Neural progenitor cell (in vitro differentiated cells): Measurements from ENCODE around the gene CFAP54. TPM values are rescaled to one million over a fixed set of nuclear protein-coding genes. Genes with fewer than 3 reads are reported as not detected.
"Not testable (repeated sequence)": the region's sequence is repeated elsewhere in the genome, so short reads cannot be mapped to it uniquely, and the experiment has no call there.

Experiments used
- DNase-seq: peaks from one replicate; pipeline ENCODE4 v3.0.0-alpha.2; 2016; ENCODE audit warnings: low spot score
- H2AFZ ChIP-seq: fragments of 200-600 bp; sonication (generic); replicated peaks from 2 replicates; pipeline ENCODE4 v1.6.1; 2016; ENCODE audit warnings: antibody characterized with exemption
- H3F3A ChIP-seq: fragments of 200-600 bp; sonication (generic); 2 replicates; pipeline ENCODE4 v1.6.1; 2016; ENCODE audit warnings: antibody characterized with exemption, low read depth
- H3K27ac ChIP-seq: fragments of 200-600 bp; sonication (generic); 2 replicates; pipeline ENCODE4 v1.5.1; 2016; ENCODE audit warnings: mild to moderate bottlenecking
- H3K27me3 ChIP-seq: fragments of 200-600 bp; sonication (generic); 2 replicates; pipeline ENCODE4 v1.6.1; 2016; ENCODE audit warnings: mild to moderate bottlenecking, moderate library complexity
- H3K36me3 ChIP-seq: fragments of 200-600 bp; sonication (generic); 2 replicates; pipeline ENCODE4 v1.5.1; 2016
- H3K4me1 ChIP-seq: fragments of 200-600 bp; sonication (generic); 2 replicates; pipeline ENCODE4 v1.6.1; 2016; ENCODE audit warnings: mixed run types
- H3K4me2 ChIP-seq: fragments of 200-600 bp; sonication (generic); 2 replicates; pipeline ENCODE4 v1.6.1; 2016
- H3K4me3 ChIP-seq: fragments of 200-600 bp; sonication (generic); 2 replicates; pipeline ENCODE4 v1.5.1; 2016
- H3K79me2 ChIP-seq: fragments of 200-600 bp; sonication (generic); 2 replicates; pipeline ENCODE4 v1.6.1; 2016; ENCODE audit warnings: low read depth
- H3K9ac ChIP-seq: fragments of 200-600 bp; sonication (generic); 2 replicates; pipeline ENCODE4 v1.6.1; 2016
- H3K9me3 ChIP-seq: fragments of 200-600 bp; sonication (generic); 2 replicates; pipeline ENCODE4 v1.5.1; 2016; ENCODE audit warnings: low read depth
- H4K20me1 ChIP-seq: fragments of 200-600 bp; sonication (generic); 2 replicates; pipeline ENCODE4 v1.6.1; 2016; ENCODE audit warnings: low read depth
- H3K27ac Mint-ChIP-seq: 3 replicates; pipeline ENCODE4 v1.8.0; 2021; ENCODE audit warnings: mixed read lengths
- H3K27me3 Mint-ChIP-seq: 2 replicates; pipeline ENCODE4 v1.8.0; 2022; ENCODE audit warnings: low read depth, mild to moderate bottlenecking, inconsistent platforms, moderate library complexity, mixed read lengths; ENCODE audit not compliant: insufficient read depth
- H3K36me3 Mint-ChIP-seq: 3 replicates; pipeline ENCODE4 v1.8.0; 2021; ENCODE audit warnings: mixed read lengths
- H3K4me1 Mint-ChIP-seq: 3 replicates; pipeline ENCODE4 v1.8.0; 2021; ENCODE audit warnings: mixed read lengths
- H3K4me3 Mint-ChIP-seq: 3 replicates; pipeline ENCODE4 v1.8.0; 2021; ENCODE audit warnings: mild to moderate bottlenecking, moderate library complexity, mixed read lengths
- H3K9me3 Mint-ChIP-seq: 3 replicates; pipeline ENCODE4 v1.8.0; 2020; ENCODE audit warnings: mixed read lengths
- EZH2 ChIP-seq: fragments of 200-600 bp; sonication (generic); IDR thresholded peaks from 2 replicates; pipeline ENCODE4 v1.6.1; 2017; ENCODE audit warnings: antibody characterized with exemption, mild to moderate bottlenecking, moderate library complexity
- EZH2phosphoT487 ChIP-seq: fragments of 200-600 bp; sonication (generic); IDR thresholded peaks from 2 replicates; pipeline ENCODE4 v1.6.1; 2017; ENCODE audit warnings: antibody characterized with exemption
- total RNA-seq: library from RNA; depleted of rRNA; stranded (reverse); fragments of >200 nt; gene quantifications from 2 replicates; pipeline ENCODE4 v1.2.3, GENCODE V29; 2015; ENCODE audit warnings: low replicate concordance
- TF ChIP-seq, protein P1 (sequence below): fragments of 200-600 bp; sonication (generic); IDR thresholded peaks from 2 replicates; pipeline ENCODE4 v1.5.1; 2017; ENCODE audit warnings: antibody characterized with exemption, mild to moderate bottlenecking

CFAP54 gene
- total RNA-seq, 1 donor from 2014 or later: 4.2 TPM

DNA sequence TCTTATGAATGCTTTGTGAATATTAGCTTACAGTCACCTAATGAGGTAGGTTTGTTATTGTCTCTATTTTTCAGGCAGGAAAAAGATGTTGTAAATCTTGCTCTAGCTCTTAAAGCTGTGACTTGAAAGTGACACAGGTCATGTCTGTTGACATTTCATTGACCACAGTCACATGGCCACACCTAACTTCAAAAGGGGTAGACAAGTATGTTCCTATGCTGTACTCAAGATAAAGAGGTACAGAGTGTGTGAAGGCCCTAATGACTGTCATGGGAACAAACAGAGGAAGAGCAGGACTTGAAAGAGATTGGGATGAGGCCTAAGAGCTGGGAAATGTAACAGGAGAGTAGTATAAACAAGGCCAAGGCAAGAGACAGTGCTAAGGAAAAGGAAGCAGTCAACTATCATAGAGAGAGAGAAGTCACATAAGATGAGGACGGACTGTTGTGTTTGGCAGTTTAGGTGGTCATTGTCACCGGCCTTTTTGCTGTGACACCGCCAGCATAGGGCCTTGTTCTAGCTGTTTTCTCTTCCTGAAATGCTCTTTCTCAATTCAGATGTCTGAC, 181.0 kb downstream of the CFAP54 start:
- TF ChIP-seq EZH2: no peak
- TF ChIP-seq EZH2phosphoT487: no peak
- TF ChIP-seq, protein P1, sequence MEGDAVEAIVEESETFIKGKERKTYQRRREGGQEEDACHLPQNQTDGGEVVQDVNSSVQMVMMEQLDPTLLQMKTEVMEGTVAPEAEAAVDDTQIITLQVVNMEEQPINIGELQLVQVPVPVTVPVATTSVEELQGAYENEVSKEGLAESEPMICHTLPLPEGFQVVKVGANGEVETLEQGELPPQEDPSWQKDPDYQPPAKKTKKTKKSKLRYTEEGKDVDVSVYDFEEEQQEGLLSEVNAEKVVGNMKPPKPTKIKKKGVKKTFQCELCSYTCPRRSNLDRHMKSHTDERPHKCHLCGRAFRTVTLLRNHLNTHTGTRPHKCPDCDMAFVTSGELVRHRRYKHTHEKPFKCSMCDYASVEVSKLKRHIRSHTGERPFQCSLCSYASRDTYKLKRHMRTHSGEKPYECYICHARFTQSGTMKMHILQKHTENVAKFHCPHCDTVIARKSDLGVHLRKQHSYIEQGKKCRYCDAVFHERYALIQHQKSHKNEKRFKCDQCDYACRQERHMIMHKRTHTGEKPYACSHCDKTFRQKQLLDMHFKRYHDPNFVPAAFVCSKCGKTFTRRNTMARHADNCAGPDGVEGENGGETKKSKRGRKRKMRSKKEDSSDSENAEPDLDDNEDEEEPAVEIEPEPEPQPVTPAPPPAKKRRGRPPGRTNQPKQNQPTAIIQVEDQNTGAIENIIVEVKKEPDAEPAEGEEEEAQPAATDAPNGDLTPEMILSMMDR: no peak
- Mint-ChIP-seq H3K27me3 (no peaks in the 10 kb centered on the region), H3K36me3 (peaks cover 13% of the 10 kb centered on the region), H3K9me3 (peaks cover 20% of the 10 kb centered on the region), H3K4me1 (no peaks in the 10 kb centered on the region), H3K27ac (no peak overlapping the region), H3K4me3 (no peak overlapping the region)
- no peak overlapping the region for H3K9ac ChIP-seq
- H3K27me3 ChIP-seq: no peaks in the 10 kb centered on the region
- peaks cover 5% of the 10 kb centered on the region for H3F3A ChIP-seq
- H2AFZ ChIP-seq: no peak overlapping the region
- no peaks in the 10 kb centered on the region for H4K20me1 ChIP-seq
- H3K79me2 ChIP-seq: no peaks in the 10 kb centered on the region
- H3K9me3 ChIP-seq: no peaks in the 10 kb centered on the region
- H3K4me2 ChIP-seq: no peak overlapping the region
- H3K4me1 ChIP-seq: peaks cover 6% of the 10 kb centered on the region
- no peak for DNase-seq
- no peak overlapping the region for H3K4me3 ChIP-seq
- H3K36me3 ChIP-seq: no peaks in the 10 kb centered on the region
- H3K27ac ChIP-seq: no peak overlapping the region

DNA sequence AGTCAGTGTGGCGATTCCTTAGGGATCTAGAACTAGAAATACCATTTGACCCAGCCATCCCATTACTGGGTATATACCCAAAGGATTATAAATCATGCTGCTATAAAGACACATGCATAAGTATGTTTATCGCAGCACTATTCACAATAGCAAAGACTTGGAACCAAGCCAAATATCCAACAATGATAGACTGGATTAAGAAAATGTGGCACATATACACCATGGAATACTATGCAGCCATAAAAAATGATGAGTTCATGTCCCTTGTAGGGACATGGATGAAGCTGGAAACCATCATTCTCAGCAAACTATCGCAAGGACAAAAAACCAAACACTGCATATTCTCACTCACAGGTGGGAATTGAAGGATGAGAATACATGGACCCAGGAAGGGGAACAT, 186.1 kb downstream of the CFAP54 start:
- H3K27me3 Mint-ChIP-seq, H3K4me1 Mint-ChIP-seq: not testable (repeated sequence)

DNA sequence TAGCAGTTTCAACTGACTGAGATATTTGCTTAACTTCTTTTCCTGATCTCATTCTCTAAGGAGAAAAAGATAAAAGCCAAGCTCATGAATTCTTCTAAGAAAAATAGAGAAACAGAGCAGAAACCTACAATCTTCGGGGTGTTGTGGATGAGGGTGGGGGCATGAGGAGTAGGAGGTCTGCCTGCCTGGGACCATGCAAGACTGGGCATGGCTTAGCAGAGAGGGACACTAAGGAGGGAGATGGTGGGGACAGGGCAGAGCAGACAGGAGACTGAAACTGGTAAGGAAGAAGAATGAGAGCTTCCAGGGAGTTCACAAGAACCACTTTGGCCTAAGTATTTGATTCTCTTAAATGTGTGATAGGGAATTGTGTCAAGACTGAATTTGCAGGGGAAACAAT, 188.0 kb downstream of the CFAP54 start:
- no peaks in the 10 kb centered on the region for H3K36me3 Mint-ChIP-seq
- no peak overlapping the region for H3K4me3 ChIP-seq
- TF ChIP-seq, protein P1: no peak
- TF ChIP-seq EZH2: no peak
- no peak for TF ChIP-seq EZH2phosphoT487
- H3K27ac Mint-ChIP-seq: no peak overlapping the region
- no peaks in the 10 kb centered on the region for H4K20me1 ChIP-seq
- DNase-seq: no peak
- H3K4me1 Mint-ChIP-seq: peaks cover 5% of the 10 kb centered on the region
- H3K4me1 ChIP-seq: peaks cover 4% of the 10 kb centered on the region
- no peak overlapping the region for H3K4me2 ChIP-seq
- H3K27me3 ChIP-seq: no peaks in the 10 kb centered on the region
- peaks cover 2% of the 10 kb centered on the region for H3F3A ChIP-seq
- no peak overlapping the region for H3K27ac ChIP-seq
- H2AFZ ChIP-seq: no peak overlapping the region
- H3K9me3 Mint-ChIP-seq: no peaks in the 10 kb centered on the region
- H3K4me3 Mint-ChIP-seq: no peak overlapping the region
- H3K27me3 Mint-ChIP-seq: no peaks in the 10 kb centered on the region
- H3K9me3 ChIP-seq: no peaks in the 10 kb centered on the region
- H3K9ac ChIP-seq: no peak overlapping the region
- H3K36me3 ChIP-seq: no peaks in the 10 kb centered on the region
- H3K79me2 ChIP-seq: no peaks in the 10 kb centered on the region

More for the DNA sequence above, 186.1 kb downstream of the CFAP54 start:
- H3K4me3 Mint-ChIP-seq, H3K27ac ChIP-seq, H3K4me2 ChIP-seq, H3K9me3 Mint-ChIP-seq, H4K20me1 ChIP-seq, H3K4me1 ChIP-seq, H3K4me3 ChIP-seq, H2AFZ ChIP-seq, H3K27me3 ChIP-seq, DNase-seq, H3K36me3 ChIP-seq, H3K9me3 ChIP-seq, H3F3A ChIP-seq, H3K79me2 ChIP-seq, H3K9ac ChIP-seq, H3K36me3 Mint-ChIP-seq, H3K27ac Mint-ChIP-seq: not testable (repeated sequence)

DNA sequence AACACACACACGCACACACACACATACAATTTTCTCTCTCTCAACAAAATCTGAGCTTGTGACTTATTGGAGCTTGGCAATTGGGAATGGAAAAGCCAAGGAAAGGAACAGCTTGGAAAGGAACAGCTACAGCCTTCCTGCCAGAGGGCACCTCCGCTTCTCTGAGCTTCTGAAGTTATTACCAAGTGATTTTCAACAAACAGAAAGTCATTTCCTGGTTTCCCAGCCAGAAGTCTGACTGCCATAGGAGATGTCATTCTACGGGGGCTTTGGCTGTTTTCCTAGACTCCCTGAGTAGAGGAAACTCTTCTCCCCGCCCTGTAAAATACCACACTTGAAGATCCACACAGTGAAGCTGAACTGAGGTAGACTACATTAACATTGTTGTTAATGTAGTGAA, 198.3 kb downstream of the CFAP54 start:
- no peak for TF ChIP-seq EZH2
- TF ChIP-seq, protein P1: no peak
- no peak for TF ChIP-seq EZH2phosphoT487
- H3K36me3 ChIP-seq: no peaks in the 10 kb centered on the region
- H3F3A ChIP-seq: no peaks in the 10 kb centered on the region
- Mint-ChIP-seq H3K27me3 (peaks cover 2% of the 10 kb centered on the region), H3K36me3 (peaks cover 2% of the 10 kb centered on the region), H3K4me1 (no peaks in the 10 kb centered on the region), H3K4me3 (no peak overlapping the region), H3K9me3 (peaks cover 7% of the 10 kb centered on the region), H3K27ac (no peak overlapping the region)
- H3K79me2 ChIP-seq: no peaks in the 10 kb centered on the region
- no peak overlapping the region for H2AFZ ChIP-seq
- H3K4me2 ChIP-seq: no peak overlapping the region
- no peaks in the 10 kb centered on the region for H3K9me3 ChIP-seq
- H3K9ac ChIP-seq: no peak overlapping the region
- H3K27me3 ChIP-seq: no peaks in the 10 kb centered on the region
- no peak overlapping the region for H3K27ac ChIP-seq
- H4K20me1 ChIP-seq: no peaks in the 10 kb centered on the region
- no peak for DNase-seq
- H3K4me1 ChIP-seq: no peaks in the 10 kb centered on the region
- no peak overlapping the region for H3K4me3 ChIP-seq
